Measurements from ENCODE around the gene SRBD1. TPM values are rescaled to one million over a fixed set of nuclear protein-coding genes. Genes with fewer than 3 reads are reported as not detected.

The SRBD1 gene
- total and polyA plus RNA-seq, 12 donors, result 2.5 to 13.5 (median 10.0) TPM

GRCh38 chr2:45394216-45394615 is 216.9 kb downstream of the SRBD1 start:
- Histone ChIP-seq H3K27ac (no peak overlapping the region), H3K27me3 (no peaks in the 10 kb centered on the region), H3K4me3 (no peak overlapping the region), H3K36me3 (peaks cover 0 to 29% (median 4%) of the 10 kb centered on the region in 9 donors), H3K4me1 (peaks cover 0 to 8% (median 0%) of the 10 kb centered on the region in 9 donors), H3K9me3 (no peaks in the 10 kb centered on the region)
- ATAC-seq, result no peak
- no peak for DNase-seq
- intact Hi-C loops (cut with DNase I), result no loop called here
- no peak for TF ChIP-seq CTCF (IDR thresholded peaks at IDR 0.05)

- Histone ChIP-seq H3K36me3 (peaks cover 0 to 52% (median 8%) of the 10 kb centered on the region in 9 donors), H3K4me3 (no peak overlapping the region), H3K9me3 (no peaks in the 10 kb centered on the region), H3K27me3 (no peaks in the 10 kb centered on the region), H3K4me1 (peaks cover 0 to 8% (median 0%) of the 10 kb centered on the region in 9 donors), H3K27ac (no peak overlapping the region)
- TF ChIP-seq CTCF (IDR thresholded peaks at IDR 0.05), result no peak
- no peak for DNase-seq
- intact Hi-C loops (cut with DNase I), result no loop called here
- no peak for ATAC-seq
Observed at GRCh38 chr2:45391866-45392265, 219.2 kb downstream of the SRBD1 start.

GRCh38 chr2:45390861-45391260 is 220.2 kb downstream of the SRBD1 start:
- peaks cover 0 to 53% (median 8%) of the 10 kb centered on the region in 9 donors for H3K36me3 ChIP-seq
- H3K4me1 ChIP-seq, result peaks cover 0 to 8% (median 0%) of the 10 kb centered on the region in 9 donors
- no peaks in the 10 kb centered on the region for H3K27me3 ChIP-seq
- ATAC-seq, result no peak
- no peak for TF ChIP-seq CTCF (IDR thresholded peaks at IDR 0.05)
- intact Hi-C loops (cut with DNase I), result no loop called here
- whole genome bisulfite sequencing, 2 donors, result 64 to 78% methylated on average over 3 of the region's 3 CpGs
- H3K9me3 ChIP-seq, result no peaks in the 10 kb centered on the region
- H3K4me3 ChIP-seq, result no peak overlapping the region
- H3K27ac ChIP-seq, result no peak overlapping the region
- DNase-seq, result no peak

- Histone ChIP-seq H3K27ac (no peak overlapping the region), H3K4me3 (no peak overlapping the region), H3K36me3 (peaks cover 0 to 53% (median 8%) of the 10 kb centered on the region in 9 donors), H3K27me3 (no peaks in the 10 kb centered on the region), H3K9me3 (no peaks in the 10 kb centered on the region), H3K4me1 (peaks cover 0 to 8% (median 0%) of the 10 kb centered on the region in 9 donors)
- DNase-seq, result no peak
- TF ChIP-seq CTCF (IDR thresholded peaks at IDR 0.05), result no peak
- intact Hi-C loops (cut with DNase I), result no loop called here
- ATAC-seq, result no peak
- WGBS, 2 donors, result 50 to 52% methylated on average over 2 of the region's 2 CpGs
Observed at GRCh38 chr2:45390441-45390840, 220.6 kb downstream of the SRBD1 start.

Measured in heart right ventricle (tissue), 16 donors.